ENCODE results near the gene HEPHL1. TPM values are rescaled to one million over a fixed set of nuclear protein-coding genes. Genes with fewer than 3 reads are reported as not detected.

The HEPHL1 gene
- total RNA-seq, 1 donor from 2014 or later = not detected

- Mint-ChIP-seq H3K27me3 (ENCODE audit: low read depth) (peaks cover 5% of the 10 kb centered on the region), H3K4me3 (ENCODE audit: unreplicated experiment) (no peak overlapping the region), H3K9me3 (ENCODE audit: low read depth) (peaks cover 8% of the 10 kb centered on the region), H3K4me1 (ENCODE audit: low read depth) (no peaks in the 10 kb centered on the region), H3K36me3 (ENCODE audit: low read depth) (no peaks in the 10 kb centered on the region), H3K27ac (ENCODE audit: unreplicated experiment) (no peak overlapping the region)
- no peak for TF ChIP-seq CTCF (IDR thresholded peaks at IDR 0.05)
- no peak for DNase-seq (ENCODE audit: low spot score)
These were observed 2.4 kb upstream of the HEPHL1 start for GRCh38 chr11:94018721-94019120.

GRCh38 chr11:94023856-94024255, 2.7 kb downstream of the HEPHL1 start:
- H3K36me3 Mint-ChIP-seq (ENCODE audit: low read depth) = no peaks in the 10 kb centered on the region
- peaks cover 5% of the 10 kb centered on the region for H3K27me3 Mint-ChIP-seq (ENCODE audit: low read depth)
- no peak for TF ChIP-seq CTCF (IDR thresholded peaks at IDR 0.05)
- no peak overlapping the region for H3K27ac Mint-ChIP-seq (ENCODE audit: unreplicated experiment)
- no peak for DNase-seq (ENCODE audit: low spot score)
- no peaks in the 10 kb centered on the region for H3K4me1 Mint-ChIP-seq (ENCODE audit: low read depth)
- H3K9me3 Mint-ChIP-seq (ENCODE audit: low read depth) = peaks cover 14% of the 10 kb centered on the region
- no peak overlapping the region for H3K4me3 Mint-ChIP-seq (ENCODE audit: unreplicated experiment)

GRCh38 chr11:94024547-94024946, 3.4 kb downstream of the HEPHL1 start:
- TF ChIP-seq CTCF (IDR thresholded peaks at IDR 0.05) = no peak
- Mint-ChIP-seq H3K4me3 (ENCODE audit: unreplicated experiment) (no peak overlapping the region), H3K27ac (ENCODE audit: unreplicated experiment) (no peak overlapping the region), H3K9me3 (ENCODE audit: low read depth) (peaks cover 14% of the 10 kb centered on the region), H3K4me1 (ENCODE audit: low read depth) (no peaks in the 10 kb centered on the region), H3K36me3 (ENCODE audit: low read depth) (no peaks in the 10 kb centered on the region), H3K27me3 (ENCODE audit: low read depth) (peaks cover 5% of the 10 kb centered on the region)
- DNase-seq (ENCODE audit: low spot score) = no peak

GRCh38 chr11:94025690-94026394, 4.7 kb downstream of the HEPHL1 start:
- Mint-ChIP-seq H3K4me1 (ENCODE audit: low read depth) (no peaks in the 10 kb centered on the region), H3K27ac (ENCODE audit: unreplicated experiment) (no peak overlapping the region), H3K27me3 (ENCODE audit: low read depth) (peaks cover 5% of the 10 kb centered on the region), H3K9me3 (ENCODE audit: low read depth) (peaks cover 14% of the 10 kb centered on the region), H3K36me3 (ENCODE audit: low read depth) (no peaks in the 10 kb centered on the region), H3K4me3 (ENCODE audit: unreplicated experiment) (no peak overlapping the region)
- no peak for DNase-seq (ENCODE audit: low spot score)
- TF ChIP-seq CTCF (IDR thresholded peaks at IDR 0.05) = no peak

GRCh38 chr11:94027210-94027609, 6.1 kb downstream of the HEPHL1 start:
- peaks cover 14% of the 10 kb centered on the region for H3K9me3 Mint-ChIP-seq (ENCODE audit: low read depth)
- peaks cover 3% of the 10 kb centered on the region for H3K27me3 Mint-ChIP-seq (ENCODE audit: low read depth)

More at GRCh38 chr11:94027210-94027609, 6.1 kb downstream of the HEPHL1 start:
- H3K4me3 Mint-ChIP-seq (ENCODE audit: unreplicated experiment) = no peak overlapping the region
- no peak for TF ChIP-seq CTCF (IDR thresholded peaks at IDR 0.05)
- no peak overlapping the region for H3K27ac Mint-ChIP-seq (ENCODE audit: unreplicated experiment)
- no peaks in the 10 kb centered on the region for H3K36me3 Mint-ChIP-seq (ENCODE audit: low read depth)
- DNase-seq (ENCODE audit: low spot score) = no peak
- H3K4me1 Mint-ChIP-seq (ENCODE audit: low read depth) = no peaks in the 10 kb centered on the region

All from chondrocyte (in vitro differentiated cells).